GM21367 (cell line): Measurements from ENCODE around the gene ASAH2B.
"Not testable (repeated sequence)": the region's sequence is repeated elsewhere in the genome, so short reads cannot be mapped to it uniquely, and the experiment has no call there.

Experiments
- ATAC-seq: cut with Tn5 transposase; IDR thresholded peaks from one replicate; pipeline ENCODE4 v1.9.1; 2021; ENCODE audit not compliant: unreplicated experiment

Gene ASAH2B

GRCh38 chr10:50739618-50740292, at the start of gene ASAH2B:
ASAH2B (plus strand) TSS chr10:50739936; CDS start chr10:50745131, 5,195 bp downstream.
- ATAC-seq = peak; percentile 68

GRCh38 chr10:50697819-50698218, 41.9 kb upstream of the ASAH2B start:
- ATAC-seq = not testable (repeated sequence)

DNA sequence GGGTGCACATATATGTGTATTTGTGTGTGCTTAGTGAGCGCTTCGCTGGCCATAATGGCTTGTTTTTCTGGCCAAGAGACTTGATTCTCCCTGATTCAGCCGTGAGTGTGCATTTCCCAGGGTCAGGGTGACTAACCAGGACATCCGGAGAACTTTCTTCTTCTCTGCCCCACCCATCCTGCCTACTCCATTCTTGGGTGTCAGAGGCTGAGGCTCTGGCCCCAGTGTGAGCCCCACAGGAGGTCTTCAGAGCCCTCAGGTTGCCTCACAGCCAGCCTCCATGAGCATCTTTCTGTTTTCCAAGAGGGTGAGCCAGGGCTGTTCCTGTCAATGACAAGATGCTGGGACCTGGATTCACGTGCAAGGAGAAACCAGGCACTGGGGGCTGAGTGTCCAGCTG, 37.8 kb upstream of the ASAH2B start:
- ATAC-seq = not testable (repeated sequence)

DNA sequence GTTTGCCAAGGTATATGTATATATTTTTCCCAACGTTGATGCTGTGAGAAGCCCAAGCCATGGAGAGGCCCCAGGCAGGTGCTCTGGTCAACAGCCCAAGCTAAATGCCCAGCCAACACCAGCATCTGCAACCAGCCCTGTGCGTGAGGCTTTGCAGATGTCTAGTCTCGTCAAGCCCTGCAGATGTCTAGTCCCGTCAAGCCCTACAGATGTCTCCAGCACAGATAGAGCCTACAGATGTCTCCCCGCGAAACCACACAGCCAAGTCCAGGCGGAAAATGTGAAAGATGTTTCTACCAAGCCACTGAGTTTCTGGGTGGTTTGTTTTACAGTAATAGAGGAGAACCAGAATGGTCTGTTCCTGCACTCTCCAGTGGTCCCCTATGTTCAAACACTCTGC, 36.7 kb upstream of the ASAH2B start:
- not testable (repeated sequence) for ATAC-seq

DNA sequence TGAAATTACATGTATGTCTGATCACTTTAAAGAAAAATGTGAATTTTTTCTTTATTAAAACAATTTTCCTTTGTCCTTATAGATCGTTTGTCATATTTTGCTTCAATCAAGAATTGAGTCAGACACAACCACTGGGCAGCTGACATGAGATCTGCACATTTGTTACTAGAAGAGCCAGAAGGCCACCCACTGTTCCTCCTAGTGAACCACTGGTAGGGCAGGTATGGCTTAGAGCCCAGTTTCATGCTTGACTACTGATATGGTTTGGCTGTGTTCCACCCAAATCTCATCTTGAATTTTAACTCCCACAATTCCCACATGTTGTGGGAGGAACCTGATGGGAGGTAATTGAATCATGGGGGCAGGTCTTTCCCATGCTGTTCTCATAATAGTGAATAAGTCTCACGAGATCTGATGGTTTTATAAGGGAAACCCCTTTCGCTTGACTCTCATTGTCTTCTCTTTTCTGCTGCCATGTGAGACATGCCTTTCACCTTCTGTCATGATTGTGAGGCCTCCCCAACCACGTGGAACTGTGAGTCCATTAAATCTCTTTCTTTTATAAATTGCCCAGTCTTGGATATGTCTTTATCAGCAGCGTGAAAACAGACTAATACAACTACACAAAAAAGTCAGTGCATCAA, 35.2 kb upstream of the ASAH2B start:
- ATAC-seq = not testable (repeated sequence)

GRCh38 chr10:50706006-50706405, 33.7 kb upstream of the ASAH2B start:
- not testable (repeated sequence) for ATAC-seq

- not testable (repeated sequence) for ATAC-seq
Observed at GRCh38 chr10:50710241-50710640, 29.5 kb upstream of the ASAH2B start.

DNA sequence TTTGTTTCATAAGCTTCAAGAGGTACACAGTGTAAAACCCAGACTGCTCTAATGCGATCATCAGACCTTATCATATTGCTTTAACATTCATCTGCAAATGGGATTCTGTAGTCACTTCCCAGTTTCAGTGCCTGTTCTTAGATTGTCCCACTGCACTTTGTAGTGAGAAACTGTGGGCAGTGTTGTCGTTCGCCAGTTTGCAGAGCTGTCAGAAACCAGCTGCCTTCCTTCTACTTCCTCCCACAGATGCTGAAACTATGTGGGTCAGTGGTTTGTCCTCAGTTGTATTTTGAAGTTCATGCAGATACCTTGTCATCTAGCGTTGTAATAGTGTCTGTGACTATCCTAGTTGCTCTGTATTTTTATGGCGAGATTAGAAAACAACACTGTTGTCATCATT, 15.9 kb upstream of the ASAH2B start:
- peak; percentile 65 for ATAC-seq

DNA sequence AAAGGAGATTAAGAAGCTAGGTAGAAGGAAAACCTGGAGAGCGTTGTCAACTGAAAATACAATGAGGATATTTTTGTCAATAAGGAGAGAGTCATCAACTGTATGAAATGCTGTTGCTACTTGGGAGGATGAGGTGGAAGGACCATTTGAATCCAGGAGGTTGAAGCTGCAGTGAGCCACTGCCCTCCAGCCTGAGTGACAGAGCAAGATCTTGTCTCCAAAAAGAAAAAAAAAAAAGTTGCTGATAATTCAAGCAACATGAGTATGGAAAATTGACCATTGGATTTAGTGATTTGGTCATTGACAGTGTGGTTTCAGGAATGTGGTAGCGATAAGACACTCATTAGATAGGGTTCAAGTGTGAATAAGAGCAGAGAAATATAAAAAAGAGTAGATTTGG, 11.6 kb upstream of the ASAH2B start:
- not testable (repeated sequence) for ATAC-seq

- ATAC-seq = not testable (repeated sequence)
Observed at GRCh38 chr10:50738987-50739617, 634 bp upstream of the ASAH2B start.

DNA sequence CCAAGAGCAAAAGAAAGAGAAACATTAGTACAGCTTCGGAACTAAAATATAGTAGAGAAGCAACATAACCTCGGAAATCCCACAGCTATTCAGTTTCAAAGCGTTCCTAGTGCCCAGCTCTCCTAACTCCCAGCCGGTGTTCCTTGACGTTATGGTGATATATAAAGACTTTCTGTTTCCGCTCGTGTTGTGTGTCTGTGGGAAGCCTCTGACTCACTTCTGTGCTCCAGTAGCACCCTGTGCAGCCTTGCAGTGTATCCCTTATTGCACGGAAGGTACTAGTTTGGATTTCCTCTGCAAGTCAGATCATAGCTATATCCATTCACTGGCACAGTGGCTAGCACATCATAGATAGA, 535 bp downstream of the ASAH2B start:
- peak; percentile 28 for ATAC-seq

DNA sequence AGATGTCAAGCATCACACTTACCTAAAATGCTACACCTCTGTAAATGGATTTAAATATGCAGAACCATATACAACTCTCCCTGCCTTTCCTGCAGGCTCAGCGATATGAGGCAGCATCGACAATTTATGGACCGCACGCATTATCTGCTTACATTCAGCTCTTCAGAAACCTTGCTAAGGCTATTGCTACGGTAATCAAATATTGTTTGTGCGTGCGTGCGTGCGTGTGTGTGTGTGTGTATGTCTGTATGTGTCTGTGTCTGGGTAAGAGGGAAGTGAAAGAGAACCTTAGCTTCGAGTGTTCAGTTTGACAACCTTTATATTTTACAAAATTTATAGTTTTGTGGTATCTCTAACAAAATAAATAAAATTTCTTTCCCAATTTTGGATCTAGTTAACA, 3.1 kb downstream of the ASAH2B start:
- not testable (repeated sequence) for ATAC-seq

DNA sequence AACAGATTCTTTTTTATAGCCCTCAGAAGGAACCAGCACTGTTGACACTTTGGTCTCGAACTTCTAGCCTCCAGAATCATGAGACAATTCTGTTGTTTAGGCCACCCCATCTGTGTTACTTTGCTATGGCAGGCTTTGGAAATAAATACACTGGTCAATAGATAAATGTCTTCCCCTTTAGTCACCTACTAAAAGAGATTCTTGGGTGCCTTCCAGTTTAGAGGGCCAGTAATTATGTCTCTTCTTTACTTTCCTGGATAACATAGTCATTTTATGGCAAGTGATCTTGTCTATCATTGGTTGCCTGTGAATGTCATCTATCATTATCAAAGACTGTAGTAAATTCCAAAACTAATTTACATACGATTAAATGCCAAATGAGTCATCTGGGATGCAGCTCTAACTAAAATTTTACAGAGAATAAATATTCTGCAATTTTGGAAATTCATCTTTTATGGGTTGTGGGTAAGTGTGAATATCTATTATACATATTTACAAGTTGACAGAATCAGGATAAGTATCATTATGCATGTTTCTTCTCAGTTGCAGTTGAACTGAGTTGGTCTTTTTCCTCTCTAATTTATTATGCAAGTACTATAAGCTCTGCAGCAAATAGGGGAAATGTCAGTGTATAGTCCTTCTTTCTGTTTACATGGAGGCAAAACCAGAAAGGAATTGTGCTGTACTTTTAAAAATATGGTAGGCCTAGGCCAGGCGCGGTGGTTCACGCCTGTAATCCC, 27.2 kb downstream of the ASAH2B start:
- not testable (repeated sequence) for ATAC-seq

DNA sequence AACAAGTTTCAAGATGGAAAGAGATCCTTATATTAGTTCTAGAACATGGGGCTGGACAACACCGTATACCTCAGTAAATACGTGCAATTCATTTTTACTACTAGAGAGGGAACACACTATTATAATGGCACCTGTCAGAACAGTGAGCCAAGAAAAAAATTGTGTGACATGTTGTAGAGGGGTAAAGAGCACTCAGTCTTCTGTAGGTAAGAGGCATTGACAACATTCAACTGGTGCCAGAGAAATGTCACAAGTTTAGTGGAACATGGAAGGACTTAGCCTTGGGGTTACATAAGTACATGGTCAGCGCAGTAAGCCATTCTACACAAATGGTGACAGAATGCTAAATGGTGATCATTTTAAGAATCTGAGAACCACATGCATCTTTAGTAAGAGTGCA, 32.3 kb downstream of the ASAH2B start:
- ATAC-seq = not testable (repeated sequence)

DNA sequence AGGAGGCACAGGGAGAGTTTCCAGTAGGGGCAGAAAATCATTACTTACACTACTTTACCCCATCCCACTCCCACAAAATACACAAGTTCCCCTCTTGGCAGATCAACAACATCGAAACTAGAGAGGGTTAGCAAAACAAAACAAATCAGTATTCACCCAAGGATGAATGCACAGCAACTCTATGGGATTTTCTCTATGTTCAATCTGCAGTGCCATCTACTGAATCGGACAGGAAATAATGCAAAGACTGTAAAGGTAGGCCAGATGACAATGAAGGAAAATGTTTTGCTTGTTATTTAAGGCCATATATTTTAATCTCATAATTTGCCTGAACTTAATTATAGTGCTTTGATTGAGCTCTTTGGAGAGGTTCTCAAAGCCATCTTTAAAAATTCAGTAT, 35.1 kb downstream of the ASAH2B start:
- ATAC-seq = not testable (repeated sequence)

DNA sequence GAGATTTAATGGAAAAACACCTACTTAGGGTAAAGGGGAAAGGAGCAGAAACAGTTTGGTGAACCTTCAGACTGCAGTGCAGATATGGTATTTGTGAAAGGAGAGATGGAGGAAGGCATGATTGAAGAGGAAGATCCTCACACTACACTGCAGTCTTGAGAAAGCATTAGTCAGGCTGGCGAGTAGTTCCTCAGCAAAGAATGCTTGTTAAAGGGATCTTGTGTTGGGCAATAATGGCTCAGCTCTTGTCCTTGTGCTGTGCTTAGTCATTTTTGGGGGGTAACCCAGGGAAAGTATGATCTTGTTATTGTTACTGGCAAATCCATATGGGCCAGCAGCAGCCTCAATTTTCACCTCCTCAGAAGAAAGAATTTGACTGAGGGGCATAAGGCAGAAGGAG, 40.3 kb downstream of the ASAH2B start:
- not testable (repeated sequence) for ATAC-seq

DNA sequence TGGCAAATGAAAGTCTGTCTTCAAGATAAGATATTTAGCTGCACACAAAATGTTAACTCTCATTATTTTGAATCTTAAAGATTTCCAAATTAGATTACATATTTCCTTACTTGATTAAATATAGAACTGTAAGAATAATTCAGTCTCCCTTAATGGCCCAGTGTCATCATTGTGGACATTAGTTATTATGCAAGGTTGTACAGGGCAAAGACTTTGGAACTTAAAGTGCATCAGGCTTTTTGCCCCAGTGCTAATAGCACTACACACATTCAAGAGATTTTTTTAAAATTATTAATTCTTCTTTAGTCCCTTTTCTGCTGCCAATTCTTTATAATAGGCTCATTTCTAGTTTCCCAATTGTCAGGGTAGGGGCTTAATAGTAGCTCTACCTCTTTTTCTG, 42.3 kb downstream of the ASAH2B start:
- not testable (repeated sequence) for ATAC-seq

DNA sequence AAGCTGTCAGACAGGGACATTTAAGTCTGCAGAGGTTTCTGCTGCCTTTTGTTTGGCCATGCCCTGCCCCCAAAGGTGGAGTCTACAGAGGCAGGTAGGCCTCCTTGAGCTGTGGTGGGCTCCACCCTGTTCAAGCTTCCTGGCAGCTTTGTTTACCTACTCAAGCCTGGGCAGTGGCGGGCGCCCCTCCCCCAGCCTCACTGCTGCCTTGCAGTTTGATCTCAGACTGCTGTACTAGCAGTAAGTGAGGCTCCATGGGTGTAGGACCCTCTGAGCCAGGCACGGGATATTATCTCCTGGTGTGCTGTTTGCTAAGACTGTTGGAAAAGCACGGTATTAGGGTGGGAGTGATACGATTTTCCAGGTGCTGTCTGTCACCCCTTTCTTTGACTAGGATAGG, 48.2 kb downstream of the ASAH2B start:
- ATAC-seq = not testable (repeated sequence)

GRCh38 chr10:50788951-50789945, 49.5 kb downstream of the ASAH2B start:
- no peak for ATAC-seq

- no peak for ATAC-seq
Observed at GRCh38 chr10:50794490-50794889, 54.8 kb downstream of the ASAH2B start.
